Endothelial cell of umbilical vein (primary cell): ENCODE results near the gene EPN3. TPM values are rescaled to one million over a fixed set of nuclear protein-coding genes. Genes with fewer than 3 reads are reported as not detected.

ENCODE experiments used
- BruUV-seq: library from RNA; stranded (reverse); fragments of 400-500 nt; replicated peaks from 2 replicates; lab custom pipeline; 2021; lab: Mats Ljungman, UMichigan
- CTCF ChIA-PET: fragments of 300-600, 350-600 bp; sonication (Branson Sonifier 250); formaldehyde crosslinking; loops from one replicate; lab custom pipeline; 2021; ENCODE audit warnings: antibody characterized with exemption, inconsistent platforms; lab: Charles Lee
- POLR2A ChIA-PET: fragments of 300-600, 350-600 bp; sonication (Branson Sonifier 250); formaldehyde crosslinking; loops from one replicate; lab custom pipeline; 2021; ENCODE audit warnings: antibody characterized with exemption, inconsistent platforms; lab: Charles Lee
- DNase-seq: peaks from one replicate; pipeline ENCODE4 v3.0.0-alpha.2; 2011; ENCODE audit warnings: low read depth, low spot score
- FAIRE-seq: peaks from 2 replicates; lab custom pipeline; 2011; peaks lifted over from hg19 to GRCh38; lab: Jason Lieb, UNC
- H2AFZ ChIP-seq: 2 replicates; pipeline ENCODE4 v1.6.0; 2012; ENCODE audit warnings: low read depth, low read length, control low read depth, inconsistent platforms
- H3K27ac ChIP-seq: 2 replicates; pipeline ENCODE4 v1.5.1; 2011; ENCODE audit warnings: low read depth, mild to moderate bottlenecking, control low read depth, low read length, moderate library complexity; ENCODE audit not compliant: insufficient read depth
- H3K27me3 ChIP-seq, 2 experiments: 2 replicates each; pipeline versions ENCODE4 v1.6.0 to v1.6.1; 2011; ENCODE audit warnings: low read length in 2 of 2, mixed read lengths in 1 of 2; ENCODE audit not compliant: control insufficient read depth in 2 of 2, insufficient read depth in 2 of 2
- H3K36me3 ChIP-seq, 2 experiments: 2 replicates in 1 of 2; 3 replicates in 1 of 2; pipeline ENCODE4 v1.5.1; 2011; ENCODE audit warnings: low read length in 2 of 2, mild to moderate bottlenecking in 1 of 2, moderate library complexity in 1 of 2; ENCODE audit not compliant: control insufficient read depth in 2 of 2, insufficient read depth in 2 of 2; ENCODE audit errors: extremely low read depth in 1 of 2
- H3K4me1 ChIP-seq: 3 replicates; pipeline ENCODE4 v1.5.1; 2011; ENCODE audit warnings: mild to moderate bottlenecking, low read length; ENCODE audit not compliant: control insufficient read depth, insufficient read depth; ENCODE audit errors: extremely low read depth
- H3K4me2 ChIP-seq: 2 replicates; pipeline ENCODE4 v1.6.1; 2011; ENCODE audit warnings: low read length, control low read depth, mixed read lengths; ENCODE audit not compliant: insufficient read depth
- H3K4me3 ChIP-seq, 3 experiments: fragments of 200-600 bp in 1 of 3; sonication (generic), shearing (Covaris generic) in 1 of 3; replicated peaks in 1 of 3; 2 replicates each; pipeline ENCODE4 v1.5.1; 2011 to 2016; ENCODE audit warnings: control low read depth in 3 of 3, low read length in 3 of 3, mild to moderate bottlenecking in 2 of 3, inconsistent platforms in 1 of 3, low read depth in 1 of 3, moderate library complexity in 1 of 3; ENCODE audit not compliant: insufficient read depth in 1 of 3
- H3K79me2 ChIP-seq: 2 replicates; pipeline ENCODE4 v1.6.0; 2012; ENCODE audit warnings: low read length, inconsistent platforms; ENCODE audit not compliant: control insufficient read depth, insufficient read depth
- H3K9ac ChIP-seq: replicated peaks from 2 replicates; pipeline ENCODE3; 2011; ENCODE audit warnings: low read length, control low read depth; ENCODE audit not compliant: insufficient read depth; ENCODE audit errors: extremely low read depth
- H3K9me1 ChIP-seq: replicated peaks from 3 replicates; pipeline ENCODE4 v1.6.0; 2011; ENCODE audit warnings: mild to moderate bottlenecking, low read length; ENCODE audit not compliant: control insufficient read depth, insufficient read depth; ENCODE audit errors: extremely low read depth
- H3K9me3 ChIP-seq: replicated peaks from 2 replicates; pipeline ENCODE4 v1.5.1; 2012; ENCODE audit warnings: low read length, inconsistent platforms; ENCODE audit not compliant: control insufficient read depth, insufficient read depth
- H4K20me1 ChIP-seq: replicated peaks from 2 replicates; pipeline ENCODE3; 2011; ENCODE audit warnings: mild to moderate bottlenecking, low read length; ENCODE audit not compliant: control insufficient read depth, insufficient read depth; ENCODE audit errors: extremely low read depth
- CTCF ChIP-seq, 2 donors: IDR thresholded peaks; 1 replicate in 1 of 2; 2 replicates in 1 of 2; pipeline ENCODE4 v1.5.1; 2011; ENCODE audit warnings: low read length in 2 of 2, mild to moderate bottlenecking in 2 of 2, moderate library complexity in 2 of 2, control low read depth in 1 of 2, inconsistent platforms in 1 of 2, low read depth in 1 of 2; ENCODE audit not compliant: insufficient read depth in 1 of 2; ENCODE audit errors: extremely low read depth in 1 of 2
- EZH2 ChIP-seq: IDR thresholded peaks from 2 replicates; pipeline ENCODE4 v1.6.1; 2012; ENCODE audit warnings: borderline replicate concordance, low read depth, mild to moderate bottlenecking, moderate library complexity, low read length, inconsistent platforms; ENCODE audit not compliant: severe bottlenecking
- FOS ChIP-seq: IDR thresholded peaks from 2 replicates; pipeline ENCODE4 v1.6.1; 2011; ENCODE audit warnings: mild to moderate bottlenecking, low read length, moderate library complexity, borderline replicate concordance; ENCODE audit not compliant: insufficient read depth
- GATA2 ChIP-seq: IDR thresholded peaks from 2 replicates; pipeline ENCODE4 v1.7.0; 2011; ENCODE audit warnings: low read depth, mild to moderate bottlenecking, moderate library complexity, mixed read lengths, low read length; ENCODE audit not compliant: insufficient read length, insufficient read depth
- JUN ChIP-seq: IDR thresholded peaks from 2 replicates; pipeline ENCODE4 v1.6.1; 2011; ENCODE audit warnings: borderline replicate concordance, low read depth; ENCODE audit not compliant: insufficient read length, insufficient read depth
- MAX ChIP-seq: IDR thresholded peaks from 2 replicates; pipeline ENCODE4 v1.6.1; 2011; ENCODE audit not compliant: insufficient read depth, insufficient read length
- MYC ChIP-seq: IDR thresholded peaks from one replicate; pipeline ENCODE4 v1.6.1; 2011; ENCODE audit warnings: mild to moderate bottlenecking, low read depth, low read length
- POLR2A ChIP-seq: IDR thresholded peaks from 2 replicates; pipeline ENCODE4 v1.6.1; 2012; ENCODE audit warnings: low read depth, mild to moderate bottlenecking, control low read depth, low read length
- POLR2AphosphoS5 ChIP-seq: IDR thresholded peaks from 2 replicates; pipeline ENCODE4 v1.6.1; 2012; ENCODE audit warnings: low read depth, mild to moderate bottlenecking, control low read depth, low read length, moderate library complexity; ENCODE audit not compliant: insufficient read depth
- dilution Hi-C: fragments of 300-500 bp; cut with MboI; formaldehyde crosslinking; loops from one replicate; pipeline ENCODE4 v1.15.0; 2019; ENCODE audit warnings: low sequenced_read_pairs; ENCODE audit not compliant: extremely low pct_ligation_motif_present
- intact Hi-C: fragments of 100-400 bp; cut with micrococcal nuclease; formaldehyde crosslinking; loops from one replicate; pipeline ENCODE4 v1.10.0; 2022
- polyA plus RNA-seq, 4 experiments: library from polyadenylated mRNA; depleted of rRNA in 3 of 4; stranded (reverse) in 3 of 4; unstranded in 1 of 4; fragments of >200 nt; gene quantifications; 2 replicates each; pipeline versions ENCODE4 v1.2.1 to v1.2.3, GENCODE V29; 2011 to 2012; ENCODE audit warnings: missing spikeins in 1 of 4
- total RNA-seq: library from RNA; stranded (reverse); gene quantifications from 2 replicates; pipeline ENCODE4 v1.2.3, GENCODE V29; 2021

EPN3 gene
- total and polyA plus RNA-seq, 2 donors (not counting 3 experiments of a cell fraction or from before 2014, with no cell fraction given), result not detected

- intact Hi-C loops, result no loop called here
- no peak for FAIRE-seq
- ChIA-PET CTCF (interaction anchor here (0.6 to 3.1 kb wide), 6 partner anchors 11 to 264 kb away, joined by 3 to 11 read pairs (median 4); no protein-coding TSS in a partner anchor), POLR2A (interaction anchor here (0.6 kb wide), 1 partner anchor 18 kb away, joined by 3 read pairs; no protein-coding TSS in a partner anchor)
- no peak overlapping the region for H3K9ac ChIP-seq
- peak; percentile 7 for DNase-seq
- H3K27me3 ChIP-seq, result peaks cover 0 to 2% of the 10 kb centered on the region in 2 experiments
- H3K36me3 ChIP-seq, result no peaks in the 10 kb centered on the region
- H3K4me1 ChIP-seq, result no peaks in the 10 kb centered on the region
- no TSS peak for BruUV-seq
- H3K4me3 ChIP-seq, result no peak overlapping the region
- H4K20me1 ChIP-seq, result no peaks in the 10 kb centered on the region
- H3K4me2 ChIP-seq, result no peak overlapping the region
- dilution Hi-C loops, result no loop called here
- H3K9me1 ChIP-seq, result no peaks in the 10 kb centered on the region
- no peaks in the 10 kb centered on the region for H3K9me3 ChIP-seq
- H3K79me2 ChIP-seq, result no peaks in the 10 kb centered on the region
- TF ChIP-seq POLR2A (no peak), EZH2 (no peak), POLR2AphosphoS5 (no peak), JUN (no peak), MYC (no peak), GATA2 (no peak), CTCF (IDR thresholded peaks at IDR 0.05; ENCODE audit: extremely low read depth in 1 of 2, insufficient read depth in 1 of 2, low read depth in 1 of 2, low read length in 2 of 2) (no peak), MAX (no peak), FOS (no peak)
- no peak overlapping the region for H3K27ac ChIP-seq
- H2AFZ ChIP-seq, result no peak overlapping the region
These were observed 56.0 kb downstream of the EPN3 start for GRCh38 chr17:50588391-50589049.
